OCI-LY1 (cell line): ENCODE results near the gene DOCK1.

Experiments used
- CTCF ChIP-seq: fragments of 200-600 bp; sonication (generic), shearing (Covaris generic); IDR thresholded peaks from 2 replicates; pipeline ENCODE4 v1.5.1; 2017; ENCODE audit warnings: mild to moderate bottlenecking, antibody characterized with exemption, low read length, moderate library complexity, mixed read lengths
- EZH2 ChIP-seq: fragments of 200-600 bp; sonication (generic), shearing (Covaris generic); IDR thresholded peaks from 2 replicates; pipeline ENCODE4 v1.8.0; 2017; ENCODE audit warnings: borderline replicate concordance, mixed run types, mild to moderate bottlenecking, antibody characterized with exemption, low read length, moderate library complexity, mixed read lengths

GRCh38 chr10:127036987-127037386 is 131.8 kb downstream of the DOCK1 start:
- TF ChIP-seq EZH2 (no peak), CTCF (no peak)
